Right lobe of liver (tissue), 6 donors: Measurements from ENCODE around the gene SUV39H1. TPM values are rescaled to one million over a fixed set of nuclear protein-coding genes. Genes with fewer than 3 reads are reported as not detected.

Experiments used
- ATAC-seq, 4 donors: fragments of 200-7000 bp; cut with Tn5 transposase; one replicate each; pipeline ENCODE4 v1.9.1; 2020; ENCODE audit warnings: mild to moderate bottlenecking in 4 of 4, moderate library complexity in 4 of 4
- DNase-seq, 3 donors: peaks; one replicate each; pipeline ENCODE4 v3.0.0-alpha.2; 2020
- H3K27ac ChIP-seq, 3 donors: fragments of 200-600 bp; one replicate each; pipeline ENCODE4 v1.8.0; 2022
- H3K27me3 ChIP-seq, 2 donors: fragments of 200-600 bp; one replicate each; pipeline ENCODE4 v1.8.0; 2022
- H3K36me3 ChIP-seq, 4 donors: fragments of 200-600 bp; sonication (generic) in 1 of 4; one replicate each; pipeline versions ENCODE4 v1.5.1 to v1.8.0; 2017 to 2022; ENCODE audit warnings: control low read depth in 1 of 4
- H3K4me1 ChIP-seq, 4 donors: fragments of 200-600 bp; sonication (generic) in 1 of 4; one replicate each; pipeline versions ENCODE4 v1.5.1 to v1.8.0; 2017 to 2022; ENCODE audit warnings: control low read depth in 1 of 4
- H3K4me3 ChIP-seq, 3 donors: fragments of 200-600 bp; one replicate each; pipeline ENCODE4 v1.8.0; 2022
- H3K9me3 ChIP-seq, 4 donors: fragments of 200-600 bp; sonication (generic) in 1 of 4; one replicate each; pipeline versions ENCODE4 v1.5.1 to v1.8.0; 2017 to 2022; ENCODE audit warnings: control low read depth in 1 of 4
- CTCF ChIP-seq, 4 donors: fragments of 200-600 bp in 3 of 4; fragments of 450-650 bp in 1 of 4; IDR thresholded peaks; one replicate each; pipeline versions ENCODE4 v1.5.1 to v1.8.0; 2016 to 2022; ENCODE audit warnings: antibody characterized with exemption in 4 of 4, mild to moderate bottlenecking in 2 of 4
- POLR2A ChIP-seq: fragments of 450-650 bp; IDR thresholded peaks from one replicate; pipeline ENCODE4 v1.6.1; 2017; ENCODE audit warnings: antibody characterized with exemption, mild to moderate bottlenecking
- WGBS: methylation state at CpG from one replicate; pipeline ENCODE4 v1.1.6; 2018; ENCODE audit warnings: low coverage, low lambda C conversion rate; ENCODE audit not compliant: insufficient coverage; ENCODE audit errors: missing lambda C conversion rate; 5-methylcytosine and 5-hydroxymethylcytosine counted together
- intact Hi-C, 2 donors: fragments of 100-400 bp; cut with DNase I; formaldehyde crosslinking; loops; one replicate each; pipeline versions ENCODE4 v1.11.2 to v1.14.1; 2022
- total RNA-seq, 6 experiments: library from RNA; depleted of rRNA in 2 of 6; stranded (reverse); fragments of >200 nt in 2 of 6; fragmentation: NEBNext Ultra II Directional in 3 of 6; extraction: Animal tissue kit (Norgen Biotek cat#: 25700) in 3 of 6; gene quantifications; one replicate each; pipeline versions ENCODE4 v1.1.0 to v1.2.4, GENCODE V29; 2016 to 2023
- donor health status: DM: no; HTN: yes; CAD: no.
- donor health status: DM: no; HTN: no; CAD: no.
- donor health status: DM: no; HTN: no; CAD: no.
- donor health status: DM: no; HTN: yes; CAD: no.
- donor health status: DM: no; HTN: yes; CAD: no.

SUV39H1 gene
- total RNA-seq, 6 experiments from 2014 or later = 2.2 to 10.8 (median 3.5) TPM

GRCh38 chrX:48703642-48704481 lies 7.3 kb downstream of the SUV39H1 start:
- peak in 2 of 4 donors; percentile 24 to 43 for ATAC-seq

GRCh38 chrX:48705871-48706270 lies 9.3 kb downstream of the SUV39H1 start:
- H3K9me3 ChIP-seq = no peaks in the 10 kb centered on the region
- WGBS = 90% methylated on average over 4 of the region's 12 CpGs
- H3K4me1 ChIP-seq = peaks cover 0 to 5% (median 0%) of the 10 kb centered on the region in 4 donors
- DNase-seq = no peak
- TF ChIP-seq POLR2A = no peak
- no peak for TF ChIP-seq CTCF (IDR thresholded peaks at IDR 0.05)
- H3K36me3 ChIP-seq = no peaks in the 10 kb centered on the region
- intact Hi-C loops = no loop called here
- H3K27me3 ChIP-seq = no peaks in the 10 kb centered on the region
- H3K27ac ChIP-seq = no peak overlapping the region
- ATAC-seq = no peak
- H3K4me3 ChIP-seq = no peak overlapping the region

More at GRCh38 chrX:48703642-48704481, 7.3 kb downstream of the SUV39H1 start:
- H3K36me3 ChIP-seq = no peaks in the 10 kb centered on the region
- H3K4me3 ChIP-seq = no peak overlapping the region
- H3K9me3 ChIP-seq = no peaks in the 10 kb centered on the region
- H3K27ac ChIP-seq = no peak overlapping the region
- 40% methylated on average over 3 of the region's 4 CpGs for WGBS
- intact Hi-C loops = no loop called here
- TF ChIP-seq POLR2A (no peak), CTCF (IDR thresholded peaks at IDR 0.05) (no peak)
- peaks cover 0 to 5% (median 0%) of the 10 kb centered on the region in 4 donors for H3K4me1 ChIP-seq
- no peak for DNase-seq
- no peaks in the 10 kb centered on the region for H3K27me3 ChIP-seq

- TF ChIP-seq CTCF (IDR thresholded peaks at IDR 0.05) (no peak), POLR2A (no peak)
- no peaks in the 10 kb centered on the region for H3K36me3 ChIP-seq
- no peak overlapping the region for H3K27ac ChIP-seq
- H3K4me3 ChIP-seq = no peak overlapping the region
- H3K4me1 ChIP-seq = peaks cover 0 to 14% (median 0%) of the 10 kb centered on the region in 4 donors
- H3K9me3 ChIP-seq = no peaks in the 10 kb centered on the region
- 66% methylated on average over 3 of the region's 7 CpGs for WGBS
- no peaks in the 10 kb centered on the region for H3K27me3 ChIP-seq
- ATAC-seq (no peak), DNase-seq (no peak)
- intact Hi-C loops = no loop called here
Observed at GRCh38 chrX:48709522-48710112, 13.1 kb downstream of the SUV39H1 start.

- H3K4me3 ChIP-seq = no peak overlapping the region
- H3K36me3 ChIP-seq = no peaks in the 10 kb centered on the region
- no peaks in the 10 kb centered on the region for H3K9me3 ChIP-seq
- ATAC-seq (no peak), DNase-seq (no peak)
- peak overlapping the region; percentile 31 to 94 (median 77) for H3K27ac ChIP-seq
- H3K4me1 ChIP-seq = peaks cover 0 to 14% (median 0%) of the 10 kb centered on the region in 4 donors
- 53% methylated on average over 8 of the region's 9 CpGs for WGBS
- intact Hi-C loops = no loop called here
- no peaks in the 10 kb centered on the region for H3K27me3 ChIP-seq
- TF ChIP-seq CTCF (IDR thresholded peaks at IDR 0.05) (no peak), POLR2A (no peak)
Observed at GRCh38 chrX:48711162-48711928, 14.8 kb downstream of the SUV39H1 start.
